PC-3 (cell line): Measurements from ENCODE around the gene ADRA2A. TPM values are rescaled to one million over a fixed set of nuclear protein-coding genes. Genes with fewer than 3 reads are reported as not detected.

ENCODE experiments used
- ATAC-seq: fragments of 200-7000 bp; cut with Tn5 transposase; 2 replicates; pipeline ENCODE4 v1.9.1; 2020; ENCODE audit warnings: mild to moderate bottlenecking, moderate library complexity
- BruUV-seq: library from RNA; stranded (reverse); fragments of 400-500 nt; replicated peaks from 2 replicates; lab custom pipeline; 2021; lab: Mats Ljungman, UMichigan
- CTCF ChIA-PET: fragments of 300-600 bp; sonication (Branson Sonifier 250); formaldehyde crosslinking; loops from one replicate; lab custom pipeline; 2022; ENCODE audit warnings: antibody characterized with exemption; lab: Charles Lee
- POLR2A ChIA-PET: fragments of 300-600 bp; sonication (Branson Sonifier 250); formaldehyde crosslinking; loops from one replicate; lab custom pipeline; 2022; ENCODE audit warnings: antibody characterized with exemption; ENCODE audit not compliant: unreplicated experiment; lab: Charles Lee
- DNase-seq: peaks from one replicate; pipeline ENCODE4 v3.0.0-alpha.2; 2015
- H2AFZ ChIP-seq: fragments of 300-600 bp; sonication (generic); 2 replicates; pipeline ENCODE4 v1.6.0; 2016; ENCODE audit warnings: antibody characterized with exemption, low read length
- H3F3A ChIP-seq: fragments of 300-600 bp; sonication (generic); one replicate; pipeline ENCODE4 v1.6.0; 2017; ENCODE audit warnings: antibody characterized with exemption, low read length, control low read depth, mild to moderate bottlenecking; ENCODE audit not compliant: unreplicated experiment
- H3K27ac ChIP-seq: fragments of 300-600 bp; sonication (generic); 2 replicates; pipeline ENCODE4 v1.5.1; 2016; ENCODE audit warnings: mild to moderate bottlenecking, low read length
- H3K27me3 ChIP-seq: fragments of 300-600 bp; sonication (generic); 2 replicates; pipeline ENCODE4 v1.6.1; 2016; ENCODE audit warnings: low read length, mixed read lengths
- H3K36me3 ChIP-seq: fragments of 300-600 bp; sonication (generic); 2 replicates; pipeline ENCODE4 v1.6.1; 2016; ENCODE audit warnings: low read depth, mixed run types, low read length, mixed read lengths
- H3K4me1 ChIP-seq: fragments of 300-600 bp; sonication (generic); 2 replicates; pipeline ENCODE4 v1.5.1; 2016; ENCODE audit warnings: low read length; ENCODE audit not compliant: insufficient read depth
- H3K4me2 ChIP-seq: fragments of 300-600 bp; sonication (generic); 2 replicates; pipeline ENCODE4 v1.6.0; 2016; ENCODE audit warnings: low read length
- H3K4me3 ChIP-seq: fragments of 300-600 bp; sonication (generic); 2 replicates; pipeline ENCODE4 v1.5.1; 2016; ENCODE audit warnings: mild to moderate bottlenecking, low read length, mixed read lengths
- H3K79me2 ChIP-seq: fragments of 300-600 bp; sonication (generic); 2 replicates; pipeline ENCODE4 v1.6.1; 2017; ENCODE audit warnings: low read length, mixed read lengths
- H3K9ac ChIP-seq: fragments of 300-600 bp; sonication (generic); 2 replicates; pipeline ENCODE4 v1.6.0; 2016; ENCODE audit warnings: mild to moderate bottlenecking, low read length
- H3K9me2 ChIP-seq: fragments of 300-600 bp; sonication (generic); replicated peaks from 2 replicates; pipeline ENCODE4 v1.6.1; 2016; ENCODE audit warnings: mixed run types, low read length, mixed read lengths
- H3K9me3 ChIP-seq: fragments of 300-600 bp; sonication (generic); 2 replicates; pipeline ENCODE4 v1.6.1; 2016; ENCODE audit warnings: low read length, mixed read lengths
- H4K20me1 ChIP-seq: fragments of 300-600 bp; sonication (generic); 2 replicates; pipeline ENCODE4 v1.6.1; 2016; ENCODE audit warnings: low read length, mixed read lengths
- EZH2 ChIP-seq: fragments of 300-600 bp; sonication (generic); IDR thresholded peaks from one replicate; pipeline ENCODE4 v1.6.1; 2017; ENCODE audit warnings: antibody characterized with exemption, mild to moderate bottlenecking, low read length; ENCODE audit not compliant: unreplicated experiment
- EZH2phosphoT487 ChIP-seq: fragments of 300-600 bp; sonication (generic); IDR thresholded peaks from 2 replicates; pipeline ENCODE4 v1.6.1; 2018; ENCODE audit warnings: mild to moderate bottlenecking, antibody characterized with exemption, low read length, borderline replicate concordance
- intact Hi-C: fragments of 100-400 bp; cut with micrococcal nuclease; formaldehyde crosslinking; loops from 2 replicates; pipeline ENCODE4 v1.9.0; 2023
- total RNA-seq: library from RNA; depleted of rRNA; stranded (reverse); fragments of >200 nt; gene quantifications from 2 replicates; pipeline ENCODE4 v1.2.3, GENCODE V29; 2014
- TF ChIP-seq, protein P1 (sequence below): fragments of 300-600 bp; sonication (generic); conservative IDR thresholded peaks from 2 replicates; pipeline ENCODE4 v1.5.1; 2017; ENCODE audit warnings: antibody characterized with exemption, low read depth, mild to moderate bottlenecking, low read length

Gene ADRA2A
- total RNA-seq, 1 experiment from 2014 or later = not detected

DNA sequence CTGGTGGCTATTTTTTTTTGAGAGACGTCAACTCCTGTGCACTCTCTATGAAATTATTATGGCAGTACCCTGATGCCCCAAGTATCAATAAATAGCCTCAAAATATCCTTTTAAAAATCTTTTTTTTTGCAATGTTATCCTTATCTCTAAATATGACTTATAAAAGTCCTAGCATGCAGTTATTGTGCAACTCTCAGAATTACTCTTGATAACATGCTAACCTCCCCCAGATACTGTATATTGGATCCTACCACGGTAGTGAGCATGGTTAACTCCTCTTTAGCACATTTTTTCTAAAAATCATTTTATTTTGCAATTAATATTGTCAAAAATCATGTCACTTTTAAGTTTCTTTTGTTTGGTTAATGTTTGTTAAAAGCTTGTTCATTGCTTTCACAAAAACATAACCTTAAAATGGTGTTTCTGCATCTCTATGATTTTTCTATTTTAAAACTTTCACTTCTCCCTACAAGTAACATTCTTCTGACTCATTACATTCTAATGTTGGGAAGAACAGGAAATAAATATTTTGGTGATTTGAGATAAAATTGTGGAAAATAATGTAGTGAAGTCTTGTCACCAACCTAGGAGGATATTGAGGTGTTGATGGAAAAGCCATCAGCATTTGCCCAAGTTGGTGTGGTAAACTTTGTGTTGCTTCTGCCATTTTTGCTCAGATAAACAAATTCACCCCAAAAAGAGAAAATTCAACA is 42.1 kb upstream of the ADRA2A start:
- no peak overlapping the region for H3K9ac ChIP-seq
- no peaks in the 10 kb centered on the region for H3K36me3 ChIP-seq
- intact Hi-C loops = no loop called here
- no peak overlapping the region for H2AFZ ChIP-seq
- H3K27me3 ChIP-seq = no peaks in the 10 kb centered on the region
- H3K79me2 ChIP-seq = no peaks in the 10 kb centered on the region
- POLR2A ChIA-PET = no interaction called here
- no peaks in the 10 kb centered on the region for H3K9me2 ChIP-seq
- no peak for TF ChIP-seq EZH2
- CTCF ChIA-PET = no interaction called here
- DNase-seq (no peak), ATAC-seq (no peak; the same call in 1 of the 2 replicates)
- H3K27ac ChIP-seq = no peak overlapping the region
- no peaks in the 10 kb centered on the region for H3K4me1 ChIP-seq
- H3F3A ChIP-seq = no peaks in the 10 kb centered on the region
- H3K4me3 ChIP-seq = no peak overlapping the region
- BruUV-seq = no TSS peak
- no peaks in the 10 kb centered on the region for H3K9me3 ChIP-seq
- no peak overlapping the region for H3K4me2 ChIP-seq
- no peaks in the 10 kb centered on the region for H4K20me1 ChIP-seq

GRCh38 chr10:111035542-111035941 is 41.3 kb upstream of the ADRA2A start:
- Histone ChIP-seq H3K9me2 (no peaks in the 10 kb centered on the region), H3K9ac (no peak overlapping the region), H2AFZ (no peak overlapping the region), H3K4me2 (no peak overlapping the region), H3K27me3 (no peaks in the 10 kb centered on the region), H3K4me1 (no peaks in the 10 kb centered on the region), H3K27ac (no peak overlapping the region), H3K9me3 (no peaks in the 10 kb centered on the region), H3F3A (no peaks in the 10 kb centered on the region), H3K4me3 (no peak overlapping the region), H3K36me3 (no peaks in the 10 kb centered on the region), H4K20me1 (no peaks in the 10 kb centered on the region), H3K79me2 (no peaks in the 10 kb centered on the region)
- TF ChIP-seq EZH2phosphoT487 = no peak
- TF ChIP-seq, protein P1, sequence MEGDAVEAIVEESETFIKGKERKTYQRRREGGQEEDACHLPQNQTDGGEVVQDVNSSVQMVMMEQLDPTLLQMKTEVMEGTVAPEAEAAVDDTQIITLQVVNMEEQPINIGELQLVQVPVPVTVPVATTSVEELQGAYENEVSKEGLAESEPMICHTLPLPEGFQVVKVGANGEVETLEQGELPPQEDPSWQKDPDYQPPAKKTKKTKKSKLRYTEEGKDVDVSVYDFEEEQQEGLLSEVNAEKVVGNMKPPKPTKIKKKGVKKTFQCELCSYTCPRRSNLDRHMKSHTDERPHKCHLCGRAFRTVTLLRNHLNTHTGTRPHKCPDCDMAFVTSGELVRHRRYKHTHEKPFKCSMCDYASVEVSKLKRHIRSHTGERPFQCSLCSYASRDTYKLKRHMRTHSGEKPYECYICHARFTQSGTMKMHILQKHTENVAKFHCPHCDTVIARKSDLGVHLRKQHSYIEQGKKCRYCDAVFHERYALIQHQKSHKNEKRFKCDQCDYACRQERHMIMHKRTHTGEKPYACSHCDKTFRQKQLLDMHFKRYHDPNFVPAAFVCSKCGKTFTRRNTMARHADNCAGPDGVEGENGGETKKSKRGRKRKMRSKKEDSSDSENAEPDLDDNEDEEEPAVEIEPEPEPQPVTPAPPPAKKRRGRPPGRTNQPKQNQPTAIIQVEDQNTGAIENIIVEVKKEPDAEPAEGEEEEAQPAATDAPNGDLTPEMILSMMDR = no peak
- TF ChIP-seq EZH2 = no peak
- ATAC-seq = no peak
- intact Hi-C loops = no loop called here
- POLR2A ChIA-PET = no interaction called here
- BruUV-seq = no TSS peak
- CTCF ChIA-PET = no interaction called here
- DNase-seq = no peak

DNA sequence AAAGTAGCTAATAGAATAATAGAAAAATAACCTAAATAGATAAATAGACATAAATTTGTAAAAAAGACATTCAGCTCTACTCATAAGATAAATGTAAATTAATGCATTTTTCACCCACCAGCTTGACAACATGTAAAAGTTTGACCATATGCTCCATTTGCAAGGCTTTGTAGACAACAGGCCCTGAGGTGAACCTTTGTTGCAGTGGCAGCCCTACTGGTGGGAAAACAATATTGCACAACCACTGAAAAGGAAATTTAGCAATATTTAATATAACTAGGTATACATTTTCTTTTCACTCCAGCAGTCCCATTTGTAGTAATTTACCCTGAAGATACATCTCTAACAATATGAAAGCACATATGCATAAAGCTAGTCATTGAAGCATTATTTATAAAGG is 39.0 kb upstream of the ADRA2A start:
- ChIA-PET CTCF (no interaction called here), POLR2A (no interaction called here)
- DNase-seq = peak; percentile 6
- Histone ChIP-seq H2AFZ (no peak overlapping the region), H3K4me3 (no peak overlapping the region), H4K20me1 (no peaks in the 10 kb centered on the region), H3F3A (no peaks in the 10 kb centered on the region), H3K79me2 (no peaks in the 10 kb centered on the region), H3K9me2 (no peaks in the 10 kb centered on the region), H3K4me2 (no peak overlapping the region), H3K27ac (no peak overlapping the region), H3K27me3 (no peaks in the 10 kb centered on the region), H3K9me3 (no peaks in the 10 kb centered on the region), H3K36me3 (no peaks in the 10 kb centered on the region), H3K9ac (no peak overlapping the region), H3K4me1 (no peaks in the 10 kb centered on the region)
- BruUV-seq = no TSS peak
- no peak for ATAC-seq
- intact Hi-C loops = no loop called here
- TF ChIP-seq, protein P1 = peak; percentile 37; the same call in 1 of the 2 replicates
- TF ChIP-seq EZH2phosphoT487 (no peak), EZH2 (no peak)
